ENCODE measurements around the gene MYDGF. TPM values are rescaled to one million over a fixed set of nuclear protein-coding genes. Genes with fewer than 3 reads are reported as not detected.

Gene MYDGF
- total and polyA plus RNA-seq, 2 of the 13 experiments (the other 11 are each of a cell fraction or from before 2014, with no cell fraction given), result 116 to 198 TPM

DNA sequence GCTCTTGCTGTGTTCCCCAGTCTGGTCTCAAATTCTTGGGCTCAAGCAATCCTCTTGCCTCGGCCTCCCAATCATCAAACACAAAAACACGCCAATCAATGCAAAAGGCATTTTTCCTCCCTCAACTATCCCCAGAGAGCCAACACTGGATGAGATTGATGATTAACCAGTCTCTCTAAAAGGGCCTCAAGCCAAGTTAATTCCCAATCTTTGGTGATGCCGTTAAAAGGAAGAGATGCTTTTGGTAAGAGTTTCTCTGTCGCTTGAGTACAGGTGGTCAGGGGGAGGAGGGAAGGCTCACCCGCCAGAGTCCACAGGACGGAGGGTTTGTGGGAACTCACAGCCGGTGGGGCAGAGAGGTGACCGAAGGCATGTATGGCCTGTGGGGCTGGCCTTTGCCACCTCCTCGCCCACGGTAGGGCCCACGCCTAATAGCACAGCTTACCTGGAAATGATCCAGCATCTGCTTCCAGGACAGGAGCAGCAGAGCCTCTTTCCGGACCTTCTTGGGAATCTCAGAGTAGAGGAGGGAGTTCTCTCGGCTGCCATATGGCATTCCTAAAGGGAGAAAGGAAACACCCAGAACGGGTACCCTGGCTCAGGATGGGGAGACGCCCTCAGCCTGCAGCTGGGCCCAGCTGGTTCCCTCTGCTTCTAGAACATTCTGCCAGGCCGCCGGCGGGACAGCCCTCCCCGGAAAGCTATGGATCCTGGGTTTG, 35.4 kb upstream of the MYDGF start (continued):
- TF ChIP-seq KAT2B (IDR thresholded peaks at IDR 0.05; ENCODE audit: borderline replicate concordance, low read depth, low read length), result no peak
- TF ChIP-seq ZNF564 (CRISPR knock-in tag; IDR thresholded peaks at IDR 0.05), result no peak
- TF ChIP-seq, protein P1, sequence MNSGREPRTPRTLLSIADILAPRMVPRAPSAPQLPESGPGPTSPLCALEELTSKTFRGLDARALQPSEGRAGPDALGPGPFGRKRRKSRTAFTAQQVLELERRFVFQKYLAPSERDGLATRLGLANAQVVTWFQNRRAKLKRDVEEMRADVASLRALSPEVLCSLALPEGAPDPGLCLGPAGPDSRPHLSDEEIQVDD (CRISPR knock-in tag; IDR thresholded peaks at IDR 0.05; ENCODE audit: borderline replicate concordance), result no peak
- no peak for TF ChIP-seq SMARCE1 (IDR thresholded peaks at IDR 0.05; ENCODE audit: borderline replicate concordance)
- TF ChIP-seq, protein P2, sequence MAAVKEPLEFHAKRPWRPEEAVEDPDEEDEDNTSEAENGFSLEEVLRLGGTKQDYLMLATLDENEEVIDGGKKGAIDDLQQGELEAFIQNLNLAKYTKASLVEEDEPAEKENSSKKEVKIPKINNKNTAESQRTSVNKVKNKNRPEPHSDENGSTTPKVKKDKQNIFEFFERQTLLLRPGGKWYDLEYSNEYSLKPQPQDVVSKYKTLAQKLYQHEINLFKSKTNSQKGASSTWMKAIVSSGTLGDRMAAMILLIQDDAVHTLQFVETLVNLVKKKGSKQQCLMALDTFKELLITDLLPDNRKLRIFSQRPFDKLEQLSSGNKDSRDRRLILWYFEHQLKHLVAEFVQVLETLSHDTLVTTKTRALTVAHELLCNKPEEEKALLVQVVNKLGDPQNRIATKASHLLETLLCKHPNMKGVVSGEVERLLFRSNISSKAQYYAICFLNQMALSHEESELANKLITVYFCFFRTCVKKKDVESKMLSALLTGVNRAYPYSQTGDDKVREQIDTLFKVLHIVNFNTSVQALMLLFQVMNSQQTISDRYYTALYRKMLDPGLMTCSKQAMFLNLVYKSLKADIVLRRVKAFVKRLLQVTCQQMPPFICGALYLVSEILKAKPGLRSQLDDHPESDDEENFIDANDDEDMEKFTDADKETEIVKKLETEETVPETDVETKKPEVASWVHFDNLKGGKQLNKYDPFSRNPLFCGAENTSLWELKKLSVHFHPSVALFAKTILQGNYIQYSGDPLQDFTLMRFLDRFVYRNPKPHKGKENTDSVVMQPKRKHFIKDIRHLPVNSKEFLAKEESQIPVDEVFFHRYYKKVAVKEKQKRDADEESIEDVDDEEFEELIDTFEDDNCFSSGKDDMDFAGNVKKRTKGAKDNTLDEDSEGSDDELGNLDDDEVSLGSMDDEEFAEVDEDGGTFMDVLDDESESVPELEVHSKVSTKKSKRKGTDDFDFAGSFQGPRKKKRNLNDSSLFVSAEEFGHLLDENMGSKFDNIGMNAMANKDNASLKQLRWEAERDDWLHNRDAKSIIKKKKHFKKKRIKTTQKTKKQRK (IDR thresholded peaks at IDR 0.05; ENCODE audit: low read length), result no peak
- no peak for TF ChIP-seq ZFP41 (CRISPR knock-in tag; IDR thresholded peaks at IDR 0.05; ENCODE audit: borderline replicate concordance)
- 0 out of 2 replicates have a peak, but pooled peaks have one; percentile 47 for TF ChIP-seq ZNF367 (CRISPR knock-in tag; IDR thresholded peaks at IDR 0.05; ENCODE audit: borderline replicate concordance)
- TF ChIP-seq FOXP1 (IDR thresholded peaks at IDR 0.05), result no peak
- TF ChIP-seq FOXP1 (CRISPR knock-in tag; IDR thresholded peaks at IDR 0.05), result no peak
- TF ChIP-seq ARNT (IDR thresholded peaks at IDR 0.05), result no peak
- TF ChIP-seq ZNF382 (CRISPR knock-in tag; IDR thresholded peaks at IDR 0.05; ENCODE audit: borderline replicate concordance), result no peak
- TF ChIP-seq KMT2B (CRISPR knock-in tag; IDR thresholded peaks at IDR 0.05), result no peak
- TF ChIP-seq, protein P3, sequence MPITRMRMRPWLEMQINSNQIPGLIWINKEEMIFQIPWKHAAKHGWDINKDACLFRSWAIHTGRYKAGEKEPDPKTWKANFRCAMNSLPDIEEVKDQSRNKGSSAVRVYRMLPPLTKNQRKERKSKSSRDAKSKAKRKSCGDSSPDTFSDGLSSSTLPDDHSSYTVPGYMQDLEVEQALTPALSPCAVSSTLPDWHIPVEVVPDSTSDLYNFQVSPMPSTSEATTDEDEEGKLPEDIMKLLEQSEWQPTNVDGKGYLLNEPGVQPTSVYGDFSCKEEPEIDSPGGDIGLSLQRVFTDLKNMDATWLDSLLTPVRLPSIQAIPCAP (CRISPR knock-in tag; IDR thresholded peaks at IDR 0.05; ENCODE audit: low read depth), result no peak
- no peak for TF ChIP-seq RFXAP (CRISPR knock-in tag; IDR thresholded peaks at IDR 0.05; ENCODE audit: borderline replicate concordance)
- TF ChIP-seq ZFYVE20 (CRISPR knock-in tag; IDR thresholded peaks at IDR 0.05; ENCODE audit: borderline replicate concordance, low read depth), result no peak
- TF ChIP-seq, protein P4, sequence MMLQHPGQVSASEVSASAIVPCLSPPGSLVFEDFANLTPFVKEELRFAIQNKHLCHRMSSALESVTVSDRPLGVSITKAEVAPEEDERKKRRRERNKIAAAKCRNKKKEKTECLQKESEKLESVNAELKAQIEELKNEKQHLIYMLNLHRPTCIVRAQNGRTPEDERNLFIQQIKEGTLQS (CRISPR knock-in tag; IDR thresholded peaks at IDR 0.05), result no peak
- no peak for TF ChIP-seq RBM39 (IDR thresholded peaks at IDR 0.05; ENCODE audit: low read depth, low read length, poor library complexity, severe bottlenecking)
- TF ChIP-seq ARNTL (CRISPR knock-in tag; IDR thresholded peaks at IDR 0.05), result peak; percentile 27; the same call in 1 of the 2 replicates
- TF ChIP-seq, protein P5, sequence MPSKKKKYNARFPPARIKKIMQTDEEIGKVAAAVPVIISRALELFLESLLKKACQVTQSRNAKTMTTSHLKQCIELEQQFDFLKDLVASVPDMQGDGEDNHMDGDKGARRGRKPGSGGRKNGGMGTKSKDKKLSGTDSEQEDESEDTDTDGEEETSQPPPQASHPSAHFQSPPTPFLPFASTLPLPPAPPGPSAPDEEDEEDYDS (CRISPR knock-in tag; IDR thresholded peaks at IDR 0.05), result peak; percentile 76
- TF ChIP-seq ATM (IDR thresholded peaks at IDR 0.05; ENCODE audit: borderline replicate concordance), result no peak
- peak; percentile 62; the same call in 1 of the 2 replicates for TF ChIP-seq RCOR2 (CRISPR knock-in tag; IDR thresholded peaks at IDR 0.05)
- no peak for TF ChIP-seq ZNF274 (CRISPR knock-in tag; IDR thresholded peaks at IDR 0.05)
- no peak for TF ChIP-seq SYNCRIP (IDR thresholded peaks at IDR 0.05; ENCODE audit: insufficient read depth, low read depth, low read length)
- no peak for TF ChIP-seq ZMAT3 (CRISPR knock-in tag; conservative IDR thresholded peaks at IDR 0.05)
- TF ChIP-seq ZSCAN21 (CRISPR knock-in tag; IDR thresholded peaks at IDR 0.05; ENCODE audit: borderline replicate concordance), result no peak
- TF ChIP-seq ZC3H4 (CRISPR knock-in tag; IDR thresholded peaks at IDR 0.05; ENCODE audit: borderline replicate concordance), result no peak
- no peak for TF ChIP-seq TGIF2 (CRISPR knock-in tag; IDR thresholded peaks at IDR 0.05)
- no peak for TF ChIP-seq HMGA1 (CRISPR knock-in tag; conservative IDR thresholded peaks at IDR 0.05)

Data from HepG2 (cell line).